Upper lobe of right lung (tissue), 1 donor: Measurements from ENCODE around the gene DLG2. TPM values are rescaled to one million over a fixed set of nuclear protein-coding genes. Genes with fewer than 3 reads are reported as not detected.
A peak's percentile ranks its signal among the peaks of the same experiment; 100 is the strongest.

ENCODE experiments used
- ATAC-seq: fragments of 200-7000 bp; cut with Tn5 transposase; one replicate; pipeline ENCODE4 v1.9.1; 2020; ENCODE audit warnings: mild to moderate bottlenecking, moderate library complexity
- DNase-seq: peaks from one replicate; pipeline ENCODE4 v3.0.0-alpha.2; 2020
- H3K27ac ChIP-seq: fragments of 200-600 bp; one replicate; pipeline ENCODE4 v1.8.0; 2022
- H3K27me3 ChIP-seq: fragments of 200-600 bp; one replicate; pipeline ENCODE4 v1.8.0; 2022; ENCODE audit warnings: mild to moderate bottlenecking
- H3K36me3 ChIP-seq: fragments of 200-600 bp; one replicate; pipeline ENCODE4 v1.8.0; 2022
- H3K4me1 ChIP-seq: fragments of 200-600 bp; one replicate; pipeline ENCODE4 v1.8.0; 2022
- H3K4me3 ChIP-seq: fragments of 200-600 bp; one replicate; pipeline ENCODE4 v1.8.0; 2022; ENCODE audit warnings: mild to moderate bottlenecking
- H3K9me3 ChIP-seq: fragments of 200-600 bp; one replicate; pipeline ENCODE4 v1.8.0; 2022
- CTCF ChIP-seq: fragments of 200-600 bp; IDR thresholded peaks from one replicate; pipeline ENCODE4 v1.8.0; 2022; ENCODE audit warnings: antibody characterized with exemption
- intact Hi-C: fragments of 100-400 bp; cut with DNase I; formaldehyde crosslinking; loops from one replicate; pipeline ENCODE4 v1.11.0; 2022
- total RNA-seq: library from RNA; stranded (reverse); fragmentation: NEBNext Ultra II Directional; extraction: Animal tissue kit (Norgen Biotek cat#: 25700); gene quantifications from one replicate; pipeline ENCODE4 v1.2.1, GENCODE V29; 2021
- donor health status: DM: no; HTN: yes; CAD: no; lungs with severe emphysema.

DLG2 gene
- total RNA-seq, 1 donor from 2014 or later, result 9.7 TPM

- no peak overlapping the region for H3K27ac ChIP-seq
- peaks cover 20% of the 10 kb centered on the region for H3K36me3 ChIP-seq
- no peak for DNase-seq
- no peaks in the 10 kb centered on the region for H3K27me3 ChIP-seq
- no peak for ATAC-seq
- H3K4me1 ChIP-seq, result peaks cover 22% of the 10 kb centered on the region
- TF ChIP-seq CTCF, result no peak
- H3K4me3 ChIP-seq, result no peak overlapping the region
- intact Hi-C loops, result no loop called here
- H3K9me3 ChIP-seq, result no peaks in the 10 kb centered on the region
These were observed 38.6 kb upstream of the DLG2 start for GRCh38 chr11:85665733-85666132.

GRCh38 chr11:85664615-85665481, 37.7 kb upstream of the DLG2 start, which contains the start of gene CREBZF:
Gene CREBZF (minus strand): TSS chr11:85665129. CDS start chr11:85664875, 254 bp downstream.
- Histone ChIP-seq H3K27me3 (no peaks in the 10 kb centered on the region), H3K36me3 (peaks cover 29% of the 10 kb centered on the region), H3K4me1 (peaks cover 29% of the 10 kb centered on the region), H3K27ac (peak within 1 kb of the TSS; percentile 98), H3K9me3 (no peaks in the 10 kb centered on the region), H3K4me3 (peak within 1 kb of the TSS; percentile 94)
- ATAC-seq (peak; percentile 96), DNase-seq (peak; percentile 96)
- TF ChIP-seq CTCF, result no peak
- intact Hi-C loops, result no loop called here

- no peaks in the 10 kb centered on the region for H3K27me3 ChIP-seq
- peaks cover 37% of the 10 kb centered on the region for H3K4me1 ChIP-seq
- intact Hi-C loops, result no loop called here
- peak overlapping the region; percentile 94 for H3K4me3 ChIP-seq
- DNase-seq (peak; percentile 92), ATAC-seq (peak; percentile 87)
- no peaks in the 10 kb centered on the region for H3K9me3 ChIP-seq
- peak overlapping the region; percentile 98 for H3K27ac ChIP-seq
- peaks cover 37% of the 10 kb centered on the region for H3K36me3 ChIP-seq
- TF ChIP-seq CTCF, result peak; percentile 60
These were observed 36.8 kb upstream of the DLG2 start for GRCh38 chr11:85663753-85664614.

- H3K36me3 ChIP-seq, result peaks cover 45% of the 10 kb centered on the region
- ATAC-seq, result no peak
- intact Hi-C loops, result no loop called here
- no peak for TF ChIP-seq CTCF
- H3K9me3 ChIP-seq, result no peaks in the 10 kb centered on the region
- H3K4me3 ChIP-seq, result peak overlapping the region; percentile 94
- H3K4me1 ChIP-seq, result peaks cover 40% of the 10 kb centered on the region
- no peak for DNase-seq
- H3K27ac ChIP-seq, result peak overlapping the region; percentile 98
- no peaks in the 10 kb centered on the region for H3K27me3 ChIP-seq
These were observed 36.1 kb upstream of the DLG2 start for GRCh38 chr11:85663080-85663752.

- no peaks in the 10 kb centered on the region for H3K9me3 ChIP-seq
- intact Hi-C loops, result no loop called here
- peaks cover 45% of the 10 kb centered on the region for H3K4me1 ChIP-seq
- DNase-seq (no peak), ATAC-seq (no peak)
- peaks cover 54% of the 10 kb centered on the region for H3K36me3 ChIP-seq
- H3K27me3 ChIP-seq, result no peaks in the 10 kb centered on the region
- no peak overlapping the region for H3K27ac ChIP-seq
- TF ChIP-seq CTCF, result no peak
- H3K4me3 ChIP-seq, result peak overlapping the region; percentile 94
These were observed 35.0 kb upstream of the DLG2 start for GRCh38 chr11:85661972-85662664.
